Esophagus squamous epithelium (tissue), 4 donors: Measurements from ENCODE around the gene CEP112.

Experiments
- POLR2A ChIP-seq, 4 donors: fragments of 450-650 bp; IDR thresholded peaks; one replicate each; pipeline ENCODE4 v1.6.1; 2017; ENCODE audit warnings: antibody characterized with exemption in 4 of 4, mild to moderate bottlenecking in 4 of 4, moderate library complexity in 3 of 4
- TF ChIP-seq, protein P1 (sequence below), 6 experiments: fragments of 450-650 bp in 4 of 6; fragments of 200-600 bp in 2 of 6; sonication (generic) in 2 of 6; IDR thresholded peaks; one replicate each; pipeline ENCODE4 v1.5.1; 2016 to 2019; ENCODE audit warnings: antibody characterized with exemption in 6 of 6, mild to moderate bottlenecking in 4 of 6, moderate library complexity in 4 of 6

DNA sequence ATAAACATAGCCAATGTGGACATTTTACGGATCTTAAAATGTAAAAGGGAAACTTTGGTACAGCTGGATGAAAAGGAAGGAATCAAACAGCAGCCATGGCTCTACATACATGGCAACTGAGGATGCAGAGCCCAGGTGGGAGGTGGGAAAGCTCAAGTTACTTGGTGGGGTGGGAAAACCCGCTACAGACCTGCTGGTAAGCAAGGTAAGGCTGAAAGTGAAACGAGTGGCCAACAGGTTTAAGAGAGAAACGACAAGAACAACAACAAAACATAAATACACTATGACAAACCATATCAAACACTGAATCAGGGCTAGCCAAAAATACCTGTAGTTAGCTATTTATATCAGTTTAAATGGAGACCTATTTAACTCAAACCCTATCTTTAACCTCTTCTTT lies 185.3 kb downstream of the CEP112 start:
- TF ChIP-seq, protein P1, sequence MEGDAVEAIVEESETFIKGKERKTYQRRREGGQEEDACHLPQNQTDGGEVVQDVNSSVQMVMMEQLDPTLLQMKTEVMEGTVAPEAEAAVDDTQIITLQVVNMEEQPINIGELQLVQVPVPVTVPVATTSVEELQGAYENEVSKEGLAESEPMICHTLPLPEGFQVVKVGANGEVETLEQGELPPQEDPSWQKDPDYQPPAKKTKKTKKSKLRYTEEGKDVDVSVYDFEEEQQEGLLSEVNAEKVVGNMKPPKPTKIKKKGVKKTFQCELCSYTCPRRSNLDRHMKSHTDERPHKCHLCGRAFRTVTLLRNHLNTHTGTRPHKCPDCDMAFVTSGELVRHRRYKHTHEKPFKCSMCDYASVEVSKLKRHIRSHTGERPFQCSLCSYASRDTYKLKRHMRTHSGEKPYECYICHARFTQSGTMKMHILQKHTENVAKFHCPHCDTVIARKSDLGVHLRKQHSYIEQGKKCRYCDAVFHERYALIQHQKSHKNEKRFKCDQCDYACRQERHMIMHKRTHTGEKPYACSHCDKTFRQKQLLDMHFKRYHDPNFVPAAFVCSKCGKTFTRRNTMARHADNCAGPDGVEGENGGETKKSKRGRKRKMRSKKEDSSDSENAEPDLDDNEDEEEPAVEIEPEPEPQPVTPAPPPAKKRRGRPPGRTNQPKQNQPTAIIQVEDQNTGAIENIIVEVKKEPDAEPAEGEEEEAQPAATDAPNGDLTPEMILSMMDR (IDR thresholded peaks at IDR 0.05) = no peak
- no peak for TF ChIP-seq POLR2A (IDR thresholded peaks at IDR 0.05)
